A549 (cell line): ENCODE results near the gene IRX2. TPM values are rescaled to one million over a fixed set of nuclear protein-coding genes. Genes with fewer than 3 reads are reported as not detected.

Experiments
- ATAC-seq, 2 experiments: fragments of 200-7000 bp in 1 of 2; fragments of >200 bp in 1 of 2; cut with Nextera tagmentation in 1 of 2; cut with Tn5 transposase in 1 of 2; 3 replicates each; pipeline versions ENCODE4 v1.8.0 to v1.9.1; 2018 to 2020; ENCODE audit warnings: mild to moderate bottlenecking in 1 of 2, moderate library complexity in 1 of 2
- CTCF ChIA-PET: fragments of 300-600 bp; sonication (Branson Sonifier 250); formaldehyde crosslinking; extraction: SDS; loops from one replicate; lab custom pipeline; 2021; ENCODE audit warnings: antibody characterized with exemption, inconsistent platforms; lab: Yijun Ruan, JAX
- POLR2A ChIA-PET: fragments of 350-600 bp; formaldehyde crosslinking; extraction: SDS; loops from one replicate; lab custom pipeline; 2021; ENCODE audit warnings: antibody characterized with exemption, inconsistent platforms; lab: Yijun Ruan, JAX
- DNase-seq, 2 experiments: peaks; one replicate each; pipeline versions ENCODE4 v3.0.0 to v3.0.0-alpha.2; 2011 to 2016; ENCODE audit warnings: low read depth in 1 of 2, low spot score in 1 of 2
- FAIRE-seq: peaks from 2 replicates; lab custom pipeline; 2011; peaks lifted over from hg19 to GRCh38; lab: Jason Lieb, UNC
- H3K27ac ChIP-seq, 2 experiments: fragments of >200 bp; sonication (Bioruptor Twin); formaldehyde crosslinking; 3 replicates each; pipeline ENCODE4 v1.5.1; 2016 to 2017
- H3K4me1 ChIP-seq: fragments of >200 bp; sonication (Bioruptor Twin); formaldehyde crosslinking; 3 replicates; pipeline ENCODE4 v1.6.1; 2016
- H3K4me2 ChIP-seq: fragments of >200 bp; sonication (Bioruptor Twin); formaldehyde crosslinking; 3 replicates; pipeline ENCODE4 v1.6.1; 2016
- H3K4me3 ChIP-seq: fragments of >200 bp; sonication (Bioruptor Twin); formaldehyde crosslinking; 3 replicates; pipeline ENCODE4 v1.5.1; 2016
- H3K9me3 ChIP-seq: fragments of >200 bp; sonication (Bioruptor Twin); formaldehyde crosslinking; 3 replicates; pipeline ENCODE4 v1.6.1; 2016
- BHLHE40 ChIP-seq: IDR thresholded peaks from 2 replicates; pipeline ENCODE4 v1.6.1; 2012; ENCODE audit warnings: low read depth, low read length, inconsistent platforms
- CEBPB ChIP-seq, 2 experiments: fragments of >200 bp in 1 of 2; sonication (Bioruptor Twin) in 1 of 2; formaldehyde crosslinking in 1 of 2; IDR thresholded peaks; 2 replicates each; pipeline ENCODE4 v1.6.1; 2012 to 2016
- ESRRA ChIP-seq: fragments of 150-350 bp; IDR thresholded peaks from 2 replicates; pipeline ENCODE4 v1.6.1; 2014; ENCODE audit warnings: mild to moderate bottlenecking, low read length, borderline replicate concordance
- FOSB ChIP-seq: fragments of 250-450 bp; sonication (Bioruptor Pico); IDR thresholded peaks from 2 replicates; pipeline ENCODE4 v1.5.0; 2020; ENCODE audit warnings: mild to moderate bottlenecking, moderate library complexity
- GATA3 ChIP-seq: IDR thresholded peaks from 2 replicates; pipeline ENCODE4 v1.6.1; 2012; ENCODE audit warnings: borderline replicate concordance
- JUN ChIP-seq, 2 experiments: fragments of >200 bp; sonication (Bioruptor Twin); formaldehyde crosslinking; IDR thresholded peaks; 2 replicates in 1 of 2; 3 replicates in 1 of 2; pipeline ENCODE4 v1.6.1; 2016 to 2017
- MAFK ChIP-seq: fragments of 450-650 bp; IDR thresholded peaks from 2 replicates; pipeline ENCODE4 v1.6.1; 2014; ENCODE audit not compliant: partially characterized antibody
- NR3C1 ChIP-seq: fragments of >200 bp; sonication (Bioruptor Twin); formaldehyde crosslinking; IDR thresholded peaks from 3 replicates; pipeline ENCODE4 v1.6.1; 2017
- ZC3H11A ChIP-seq: fragments of 450-650 bp; IDR thresholded peaks from 2 replicates; pipeline ENCODE4 v1.6.1; 2014; ENCODE audit warnings: antibody characterized with exemption, mild to moderate bottlenecking
- WGBS: methylation state at CpG from one replicate; pipeline ENCODE4 v1.1.6; 2017; ENCODE audit errors: missing lambda C conversion rate; 5-methylcytosine and 5-hydroxymethylcytosine counted together
- polyA plus RNA-seq, 4 experiments: library from polyadenylated mRNA; depleted of rRNA in 3 of 4; stranded (reverse); fragments of >200 nt; fragmentation: RNase III in 1 of 4; extraction: RNeasy Plus Mini Kit Qiagen cat#74134 plus additional on column Dnase treatment in 1 of 4; gene quantifications; 2 replicates in 3 of 4; 3 replicates in 1 of 4; pipeline ENCODE4 v1.2.3, GENCODE V29; 2011 to 2017
- TF ChIP-seq, protein P1 (sequence below): fragments of 450-650 bp; IDR thresholded peaks from 2 replicates; pipeline ENCODE4 v1.6.1; 2014; ENCODE audit warnings: antibody characterized with exemption
- TF ChIP-seq, protein P2 (sequence below): fragments of >200 bp; sonication (Bioruptor Twin); formaldehyde crosslinking; IDR thresholded peaks from 2 replicates; pipeline ENCODE4 v1.6.1; 2016
- TF ChIP-seq, protein P3 (sequence below): fragments of 200-600 bp; sonication (generic); IDR thresholded peaks from 2 replicates; pipeline ENCODE4 v1.6.1; 2016; ENCODE audit warnings: antibody characterized with exemption, mild to moderate bottlenecking, moderate library complexity

The IRX2 gene
- polyA plus RNA-seq, 2 of the 4 experiments (the other 2 are of a cell fraction), result 0.30 to 0.67 TPM

DNA sequence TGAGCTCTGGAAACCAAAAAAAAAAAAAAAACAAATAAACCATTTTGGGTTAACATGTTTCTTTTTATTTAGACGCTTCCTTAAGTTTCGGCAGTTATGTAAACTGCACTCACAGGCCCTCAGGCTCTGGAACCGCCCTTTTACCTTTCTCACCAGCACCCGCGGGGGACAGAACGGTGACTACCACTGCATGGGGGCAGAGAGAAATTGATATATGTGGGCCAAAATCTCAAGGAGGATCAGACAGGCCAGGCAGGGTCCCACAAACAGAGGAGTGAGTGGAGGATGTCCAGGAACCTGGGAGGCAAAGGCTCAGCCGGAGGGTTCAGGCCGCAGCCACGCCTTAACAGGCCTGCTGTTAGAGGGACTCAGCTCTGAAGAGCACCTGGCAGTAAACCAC lies 54.4 kb downstream of the IRX2 start:
- FAIRE-seq, result no peak
- 43% methylated on average over 9 of the region's 9 CpGs for WGBS
- POLR2A ChIA-PET, result no interaction called here

More for the DNA sequence above, 54.4 kb downstream of the IRX2 start:
- no peak overlapping the region for H3K4me2 ChIP-seq
- no peaks in the 10 kb centered on the region for H3K4me1 ChIP-seq
- CTCF ChIA-PET, result no interaction called here
- H3K4me3 ChIP-seq, result no peak overlapping the region
- no peaks in the 10 kb centered on the region for H3K9me3 ChIP-seq
- no peak for ATAC-seq
- no peak overlapping the region for H3K27ac ChIP-seq
- TF ChIP-seq, protein P1, sequence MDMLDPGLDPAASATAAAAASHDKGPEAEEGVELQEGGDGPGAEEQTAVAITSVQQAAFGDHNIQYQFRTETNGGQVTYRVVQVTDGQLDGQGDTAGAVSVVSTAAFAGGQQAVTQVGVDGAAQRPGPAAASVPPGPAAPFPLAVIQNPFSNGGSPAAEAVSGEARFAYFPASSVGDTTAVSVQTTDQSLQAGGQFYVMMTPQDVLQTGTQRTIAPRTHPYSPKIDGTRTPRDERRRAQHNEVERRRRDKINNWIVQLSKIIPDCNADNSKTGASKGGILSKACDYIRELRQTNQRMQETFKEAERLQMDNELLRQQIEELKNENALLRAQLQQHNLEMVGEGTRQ, result no peak
- TF ChIP-seq BHLHE40 (no peak), JUN (IDR thresholded peaks at IDR 0.05) (no peak), CEBPB (IDR thresholded peaks at IDR 0.05) (no peak), MAFK (no peak), ESRRA (no peak), ZC3H11A (no peak), NR3C1 (no peak), FOSB (CRISPR knock-in tag) (no peak), GATA3 (no peak)
- TF ChIP-seq, protein P2, sequence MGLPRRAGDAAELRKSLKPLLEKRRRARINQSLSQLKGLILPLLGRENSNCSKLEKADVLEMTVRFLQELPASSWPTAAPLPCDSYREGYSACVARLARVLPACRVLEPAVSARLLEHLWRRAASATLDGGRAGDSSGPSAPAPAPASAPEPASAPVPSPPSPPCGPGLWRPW, result no peak
- TF ChIP-seq, protein P3, sequence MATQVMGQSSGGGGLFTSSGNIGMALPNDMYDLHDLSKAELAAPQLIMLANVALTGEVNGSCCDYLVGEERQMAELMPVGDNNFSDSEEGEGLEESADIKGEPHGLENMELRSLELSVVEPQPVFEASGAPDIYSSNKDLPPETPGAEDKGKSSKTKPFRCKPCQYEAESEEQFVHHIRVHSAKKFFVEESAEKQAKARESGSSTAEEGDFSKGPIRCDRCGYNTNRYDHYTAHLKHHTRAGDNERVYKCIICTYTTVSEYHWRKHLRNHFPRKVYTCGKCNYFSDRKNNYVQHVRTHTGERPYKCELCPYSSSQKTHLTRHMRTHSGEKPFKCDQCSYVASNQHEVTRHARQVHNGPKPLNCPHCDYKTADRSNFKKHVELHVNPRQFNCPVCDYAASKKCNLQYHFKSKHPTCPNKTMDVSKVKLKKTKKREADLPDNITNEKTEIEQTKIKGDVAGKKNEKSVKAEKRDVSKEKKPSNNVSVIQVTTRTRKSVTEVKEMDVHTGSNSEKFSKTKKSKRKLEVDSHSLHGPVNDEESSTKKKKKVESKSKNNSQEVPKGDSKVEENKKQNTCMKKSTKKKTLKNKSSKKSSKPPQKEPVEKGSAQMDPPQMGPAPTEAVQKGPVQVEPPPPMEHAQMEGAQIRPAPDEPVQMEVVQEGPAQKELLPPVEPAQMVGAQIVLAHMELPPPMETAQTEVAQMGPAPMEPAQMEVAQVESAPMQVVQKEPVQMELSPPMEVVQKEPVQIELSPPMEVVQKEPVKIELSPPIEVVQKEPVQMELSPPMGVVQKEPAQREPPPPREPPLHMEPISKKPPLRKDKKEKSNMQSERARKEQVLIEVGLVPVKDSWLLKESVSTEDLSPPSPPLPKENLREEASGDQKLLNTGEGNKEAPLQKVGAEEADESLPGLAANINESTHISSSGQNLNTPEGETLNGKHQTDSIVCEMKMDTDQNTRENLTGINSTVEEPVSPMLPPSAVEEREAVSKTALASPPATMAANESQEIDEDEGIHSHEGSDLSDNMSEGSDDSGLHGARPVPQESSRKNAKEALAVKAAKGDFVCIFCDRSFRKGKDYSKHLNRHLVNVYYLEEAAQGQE, result no peak
- TF ChIP-seq, all 56 proteins: peak for 0
- no peak for DNase-seq
